Fibroblast of villous mesenchyme (primary cell): ENCODE measurements around the gene NTM. TPM values are rescaled to one million over a fixed set of nuclear protein-coding genes. Genes with fewer than 3 reads are reported as not detected.

Source experiments
- DNase-seq: peaks from one replicate; pipeline ENCODE4 v3.0.0-alpha.2; 2010; ENCODE audit warnings: low read depth
- H3K4me3 ChIP-seq: 2 replicates; pipeline ENCODE4 v1.5.1; 2011; ENCODE audit warnings: low read depth, mild to moderate bottlenecking, low read length
- total RNA-seq: library from RNA; depleted of rRNA; stranded (reverse); fragments of >200 nt; gene quantifications from 2 replicates; pipeline ENCODE4 v1.2.3, GENCODE V29; 2012
- TF ChIP-seq, protein P1 (sequence below): IDR thresholded peaks from 2 replicates; pipeline ENCODE4 v1.5.1; 2012; ENCODE audit warnings: low read depth, mild to moderate bottlenecking, low read length; ENCODE audit not compliant: insufficient read depth

NTM gene
- total RNA-seq, 1 donor: 7.3 TPM

DNA sequence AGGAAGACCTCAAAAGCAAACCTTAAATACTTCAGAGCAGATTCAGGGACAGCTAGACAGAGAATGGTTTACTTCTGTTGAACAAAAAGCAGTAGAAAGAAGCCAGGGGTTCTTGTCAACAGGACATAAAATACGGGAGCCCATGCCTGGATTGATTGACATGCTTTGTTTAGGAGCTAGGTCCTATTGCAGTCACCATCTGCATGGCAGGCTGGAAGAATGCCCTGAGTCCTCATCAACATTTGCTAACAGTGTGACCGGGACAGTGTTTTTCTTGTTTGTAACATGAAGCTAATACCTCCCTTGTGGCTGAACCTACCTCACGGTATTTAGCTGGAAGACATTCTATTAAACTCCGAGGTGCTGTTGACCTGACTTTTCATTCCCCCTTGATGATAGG, 225.4 kb downstream of the NTM start:
- TF ChIP-seq, protein P1, sequence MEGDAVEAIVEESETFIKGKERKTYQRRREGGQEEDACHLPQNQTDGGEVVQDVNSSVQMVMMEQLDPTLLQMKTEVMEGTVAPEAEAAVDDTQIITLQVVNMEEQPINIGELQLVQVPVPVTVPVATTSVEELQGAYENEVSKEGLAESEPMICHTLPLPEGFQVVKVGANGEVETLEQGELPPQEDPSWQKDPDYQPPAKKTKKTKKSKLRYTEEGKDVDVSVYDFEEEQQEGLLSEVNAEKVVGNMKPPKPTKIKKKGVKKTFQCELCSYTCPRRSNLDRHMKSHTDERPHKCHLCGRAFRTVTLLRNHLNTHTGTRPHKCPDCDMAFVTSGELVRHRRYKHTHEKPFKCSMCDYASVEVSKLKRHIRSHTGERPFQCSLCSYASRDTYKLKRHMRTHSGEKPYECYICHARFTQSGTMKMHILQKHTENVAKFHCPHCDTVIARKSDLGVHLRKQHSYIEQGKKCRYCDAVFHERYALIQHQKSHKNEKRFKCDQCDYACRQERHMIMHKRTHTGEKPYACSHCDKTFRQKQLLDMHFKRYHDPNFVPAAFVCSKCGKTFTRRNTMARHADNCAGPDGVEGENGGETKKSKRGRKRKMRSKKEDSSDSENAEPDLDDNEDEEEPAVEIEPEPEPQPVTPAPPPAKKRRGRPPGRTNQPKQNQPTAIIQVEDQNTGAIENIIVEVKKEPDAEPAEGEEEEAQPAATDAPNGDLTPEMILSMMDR: no peak
- no peak for DNase-seq
- H3K4me3 ChIP-seq: no peak overlapping the region

DNA sequence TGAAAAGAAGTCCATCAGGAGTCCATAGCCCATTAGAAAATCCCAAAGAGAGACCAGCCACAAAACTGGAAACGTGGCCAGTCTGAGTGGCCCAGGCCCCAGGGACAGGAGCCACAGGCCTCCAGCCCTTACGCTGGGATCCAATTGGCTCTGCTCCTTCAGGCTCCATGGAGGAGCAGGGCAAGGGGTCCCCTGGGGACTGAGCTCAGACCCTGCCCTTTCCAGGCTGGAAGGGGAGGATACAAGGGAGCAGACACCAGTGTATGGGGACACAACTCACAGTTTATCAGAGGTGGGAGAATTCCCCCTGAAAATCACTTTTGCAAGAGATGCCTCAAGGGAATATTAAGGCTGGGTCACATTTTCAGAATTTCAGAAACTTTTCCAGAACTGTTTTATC, 227.5 kb downstream of the NTM start:
- TF ChIP-seq, protein P1: no peak
- no peak for DNase-seq
- no peak overlapping the region for H3K4me3 ChIP-seq

DNA sequence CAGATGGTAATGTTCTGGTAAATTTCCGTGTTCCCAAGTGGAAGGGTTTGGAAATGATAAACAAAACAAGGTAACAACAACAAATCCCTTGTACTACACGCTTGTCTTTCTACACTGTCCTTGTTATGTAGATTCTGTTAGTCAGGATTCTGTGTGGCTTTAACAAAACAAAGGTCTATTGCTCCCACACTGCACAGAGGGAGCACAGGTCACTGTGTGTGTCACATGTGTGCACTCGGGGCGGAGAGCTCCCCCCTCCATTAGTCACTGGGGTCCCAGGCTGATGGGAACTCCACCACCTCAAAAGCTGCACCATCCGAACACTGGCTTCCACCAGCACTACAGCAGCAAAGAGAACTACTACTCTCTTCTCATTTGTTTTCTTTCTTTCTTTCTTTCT, 227.9 kb downstream of the NTM start:
- DNase-seq: no peak
- TF ChIP-seq, protein P1: no peak
- H3K4me3 ChIP-seq: no peak overlapping the region

DNA sequence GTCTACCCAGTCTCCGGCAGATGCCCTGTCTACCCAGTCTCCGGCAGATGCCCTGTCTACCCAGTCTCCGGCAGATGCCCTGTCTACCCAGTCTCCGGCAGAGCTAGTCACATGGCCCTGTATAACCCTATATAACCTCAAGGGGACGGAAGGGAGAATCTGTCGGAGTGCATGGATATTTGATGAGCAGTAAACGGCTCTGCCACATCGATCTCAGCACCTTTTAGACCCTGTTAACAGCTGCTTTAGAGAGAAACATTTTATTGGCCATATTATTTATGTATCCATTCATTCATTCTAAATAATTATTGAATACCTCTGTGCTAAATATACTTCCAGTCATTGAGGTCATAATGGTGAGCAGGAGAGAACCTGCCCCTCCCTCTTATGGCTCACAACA, 228.9 kb downstream of the NTM start:
- DNase-seq: no peak
- no peak overlapping the region for H3K4me3 ChIP-seq
- TF ChIP-seq, protein P1: no peak

DNA sequence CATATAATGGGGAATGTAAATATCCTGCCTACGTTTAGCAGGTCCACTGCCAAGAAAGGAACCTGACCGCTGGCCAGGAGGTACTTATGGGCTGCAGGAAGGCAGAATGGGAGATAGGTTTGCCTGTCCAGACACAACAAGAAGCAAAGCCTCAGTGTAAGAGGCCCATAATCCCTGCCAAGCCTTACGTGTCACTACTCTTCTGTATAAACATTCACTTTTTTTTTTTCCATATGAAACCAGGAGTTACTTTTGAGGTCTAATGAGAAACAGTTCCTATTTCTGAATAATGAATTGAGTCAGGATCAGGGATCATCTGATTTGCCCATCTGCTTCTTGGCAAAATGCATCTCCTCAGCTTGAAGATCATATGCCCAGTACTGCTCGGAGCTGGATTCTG, 230.2 kb downstream of the NTM start:
- no peak for DNase-seq
- no peak overlapping the region for H3K4me3 ChIP-seq
- TF ChIP-seq, protein P1: no peak

DNA sequence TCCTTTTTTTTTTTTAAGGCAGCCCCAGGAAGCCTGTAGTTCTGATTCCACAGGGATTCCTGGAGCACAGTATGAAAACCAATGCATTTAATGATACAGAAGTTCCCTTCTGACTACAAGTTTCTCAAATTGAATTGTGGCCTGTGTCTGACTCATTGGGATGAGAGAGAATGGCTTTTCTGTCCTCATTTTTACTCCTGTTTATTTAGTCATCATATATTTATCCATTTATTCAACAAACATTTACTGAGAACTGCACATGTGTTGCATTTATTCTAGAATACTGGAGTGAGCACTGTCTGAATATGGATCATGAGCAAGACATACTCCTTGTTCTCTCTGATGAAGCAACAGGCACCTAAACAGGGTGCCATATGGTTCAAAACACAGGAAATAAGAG, 231.2 kb downstream of the NTM start:
- H3K4me3 ChIP-seq: no peak overlapping the region
- TF ChIP-seq, protein P1: no peak
- DNase-seq: no peak

DNA sequence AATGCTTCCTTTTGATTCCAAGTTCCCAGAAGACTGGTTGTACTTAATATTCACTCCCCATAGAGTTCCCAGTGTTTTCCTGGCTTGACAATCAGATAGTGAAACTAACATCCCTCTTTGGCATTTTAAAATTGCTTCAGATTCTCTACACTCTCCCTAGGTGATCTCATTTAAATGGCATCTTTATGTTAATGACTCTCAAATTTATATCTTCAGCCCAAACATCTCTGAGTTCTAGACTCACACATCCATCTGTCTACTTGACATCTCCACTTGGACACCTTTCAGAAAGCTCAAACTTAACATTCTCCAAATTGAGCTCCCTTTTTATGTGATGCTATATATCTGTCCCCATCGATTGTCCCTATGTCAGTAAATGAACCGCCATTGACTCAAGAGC, 232.0 kb downstream of the NTM start:
- no peak for DNase-seq
- TF ChIP-seq, protein P1: no peak
- no peak overlapping the region for H3K4me3 ChIP-seq
